C4-2B (cell line): ENCODE data around the gene CHSY3.

ENCODE experiments used
- ZFX ChIP-seq: fragments of 450-650 bp; IDR thresholded peaks from 2 replicates; pipeline ENCODE4 v1.6.1; 2017
- TF ChIP-seq, protein P1 (sequence below): fragments of 450-650 bp; conservative IDR thresholded peaks from 2 replicates; pipeline ENCODE4 v1.5.1; 2017; ENCODE audit warnings: mild to moderate bottlenecking

DNA sequence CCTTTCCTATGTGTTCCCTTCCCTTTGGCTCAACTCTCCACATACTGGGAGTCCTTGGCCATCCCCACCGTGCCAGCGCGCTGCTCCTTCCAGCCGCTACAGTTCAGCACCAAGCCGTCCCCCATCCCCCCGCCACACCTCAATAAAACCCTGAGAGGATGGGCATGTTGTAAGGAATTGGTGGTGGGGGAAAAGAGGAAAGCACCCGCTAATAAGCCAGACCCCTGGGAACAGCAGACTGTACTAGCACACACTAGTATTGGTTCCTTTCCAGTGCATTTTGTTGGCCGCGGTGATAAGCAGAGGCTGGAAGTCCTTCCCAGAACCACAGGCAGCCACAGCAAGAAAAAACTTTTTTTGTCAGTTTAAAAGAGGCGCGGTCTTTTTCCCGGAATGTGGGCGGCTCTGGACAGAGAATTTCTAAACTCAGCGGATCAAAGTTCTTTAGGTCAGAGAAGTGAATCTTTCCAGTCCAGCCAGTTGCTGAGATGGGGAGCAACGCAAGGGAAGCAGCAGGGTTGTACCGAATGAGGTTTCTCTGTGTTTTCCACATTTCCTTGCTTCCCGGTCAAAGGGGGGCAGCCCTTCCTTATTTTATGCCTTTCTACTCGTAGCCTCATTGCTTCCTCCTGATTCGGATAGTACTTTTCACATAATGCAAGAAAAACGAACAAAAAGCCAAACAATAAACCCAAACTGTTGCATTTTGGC, 2.1 kb downstream of the CHSY3 start:
- TF ChIP-seq, protein P1, sequence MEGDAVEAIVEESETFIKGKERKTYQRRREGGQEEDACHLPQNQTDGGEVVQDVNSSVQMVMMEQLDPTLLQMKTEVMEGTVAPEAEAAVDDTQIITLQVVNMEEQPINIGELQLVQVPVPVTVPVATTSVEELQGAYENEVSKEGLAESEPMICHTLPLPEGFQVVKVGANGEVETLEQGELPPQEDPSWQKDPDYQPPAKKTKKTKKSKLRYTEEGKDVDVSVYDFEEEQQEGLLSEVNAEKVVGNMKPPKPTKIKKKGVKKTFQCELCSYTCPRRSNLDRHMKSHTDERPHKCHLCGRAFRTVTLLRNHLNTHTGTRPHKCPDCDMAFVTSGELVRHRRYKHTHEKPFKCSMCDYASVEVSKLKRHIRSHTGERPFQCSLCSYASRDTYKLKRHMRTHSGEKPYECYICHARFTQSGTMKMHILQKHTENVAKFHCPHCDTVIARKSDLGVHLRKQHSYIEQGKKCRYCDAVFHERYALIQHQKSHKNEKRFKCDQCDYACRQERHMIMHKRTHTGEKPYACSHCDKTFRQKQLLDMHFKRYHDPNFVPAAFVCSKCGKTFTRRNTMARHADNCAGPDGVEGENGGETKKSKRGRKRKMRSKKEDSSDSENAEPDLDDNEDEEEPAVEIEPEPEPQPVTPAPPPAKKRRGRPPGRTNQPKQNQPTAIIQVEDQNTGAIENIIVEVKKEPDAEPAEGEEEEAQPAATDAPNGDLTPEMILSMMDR: no peak
- no peak for TF ChIP-seq ZFX
